ENCODE results near the gene SELENOH. TPM values are rescaled to one million over a fixed set of nuclear protein-coding genes. Genes with fewer than 3 reads are reported as not detected.

Gene SELENOH
- total RNA-seq, 2 donors from 2014 or later: 147 to 162 TPM

DNA sequence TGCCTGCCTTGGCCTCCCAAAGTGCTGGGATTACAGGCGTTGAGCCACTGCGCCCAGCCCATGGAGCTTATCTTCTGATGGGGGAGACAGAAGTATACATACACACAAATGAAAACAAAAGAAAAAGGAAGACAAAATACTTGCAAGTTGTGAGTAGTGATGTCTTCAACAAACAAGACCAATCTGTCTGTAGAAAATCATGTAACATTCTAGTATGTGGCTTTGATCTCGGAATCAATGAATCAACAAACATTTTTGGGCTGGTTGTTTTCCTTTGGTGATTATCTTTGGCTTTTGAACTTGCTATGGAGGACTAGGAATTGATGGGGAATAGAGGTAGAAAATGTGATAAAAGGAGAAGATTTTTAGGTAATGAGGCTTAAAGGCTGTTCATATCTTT lies 16.9 kb downstream of the SELENOH start:
- ATAC-seq (replicated peaks in 1 of 2): no peak
- no peak for DNase-seq
- peaks cover 40% of the 10 kb centered on the region for H3K4me1 Mint-ChIP-seq (ENCODE audit: low read depth)
- H3K4me3 Mint-ChIP-seq: no peak overlapping the region
- H3K27ac Mint-ChIP-seq: no peak overlapping the region
- H3K9me3 Mint-ChIP-seq: no peaks in the 10 kb centered on the region
- H3K27me3 Mint-ChIP-seq (ENCODE audit: low read depth): no peaks in the 10 kb centered on the region
- H3K36me3 Mint-ChIP-seq (ENCODE audit: insufficient read depth in 2 of 2): no peaks in the 10 kb centered on the region

DNA sequence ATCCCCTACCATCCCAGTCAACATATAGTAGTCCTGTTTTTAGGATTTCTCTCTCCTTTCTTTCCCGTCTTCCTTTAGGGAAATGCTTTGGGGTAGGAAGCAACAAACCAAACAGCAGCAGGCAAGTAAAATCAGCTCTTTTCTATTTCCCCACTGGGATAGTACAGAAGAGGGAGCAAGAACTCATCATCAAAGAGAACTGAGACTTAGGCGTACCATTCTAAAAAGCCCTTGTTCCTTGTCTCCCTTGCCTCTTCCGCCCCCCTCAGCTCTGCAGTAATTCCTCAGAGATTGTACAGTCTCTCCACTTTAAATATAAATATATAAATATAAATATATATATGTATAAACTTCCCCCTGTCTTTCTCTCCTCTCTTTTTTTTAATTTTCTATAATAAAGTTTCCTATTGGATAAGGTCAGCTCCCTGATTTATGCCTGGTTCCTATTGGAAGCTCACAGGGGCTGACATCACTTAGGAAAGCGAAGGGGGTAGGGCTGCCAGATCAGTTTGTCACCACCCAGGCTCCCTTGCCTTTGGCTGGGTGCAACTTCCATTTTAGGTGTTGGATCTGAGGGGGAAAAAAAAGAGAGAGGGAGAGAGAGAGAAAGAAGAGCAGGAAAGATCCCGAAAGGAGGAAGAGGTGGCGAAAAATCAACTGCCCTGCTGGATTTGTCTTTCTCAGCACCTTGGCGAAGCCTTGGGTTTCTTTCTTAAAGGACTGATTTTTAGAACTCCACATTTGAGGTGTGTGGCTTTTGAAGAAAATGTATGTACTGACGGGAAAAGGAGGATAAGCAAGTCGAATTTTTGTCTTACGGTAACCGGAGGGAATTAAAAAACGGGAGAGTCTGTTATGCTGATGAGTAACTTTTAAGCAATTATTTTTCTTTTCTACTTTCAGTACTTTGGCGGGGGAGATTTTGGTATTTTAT lies 20.3 kb downstream of the SELENOH start, which contains the start of gene CTNND1:
Gene CTNND1, plus strand, starts transcription at position 502 of the 934 bp plus-strand sequence. CDS start 29,677 bp downstream, outside the sequence.
- peak within 1 kb of the TSS; percentile 2 for H3K27ac Mint-ChIP-seq
- no peaks in the 10 kb centered on the region for H3K27me3 Mint-ChIP-seq (ENCODE audit: low read depth)
- ATAC-seq (replicated peaks in 1 of 2) (no peak), DNase-seq (no peak)
- peaks cover 48% of the 10 kb centered on the region for H3K4me1 Mint-ChIP-seq (ENCODE audit: low read depth)
- H3K36me3 Mint-ChIP-seq (ENCODE audit: insufficient read depth in 2 of 2): no peaks in the 10 kb centered on the region
- peak within 1 kb of the TSS; percentile 49 to 81 for H3K4me3 Mint-ChIP-seq
- no peaks in the 10 kb centered on the region for H3K9me3 Mint-ChIP-seq

DNA sequence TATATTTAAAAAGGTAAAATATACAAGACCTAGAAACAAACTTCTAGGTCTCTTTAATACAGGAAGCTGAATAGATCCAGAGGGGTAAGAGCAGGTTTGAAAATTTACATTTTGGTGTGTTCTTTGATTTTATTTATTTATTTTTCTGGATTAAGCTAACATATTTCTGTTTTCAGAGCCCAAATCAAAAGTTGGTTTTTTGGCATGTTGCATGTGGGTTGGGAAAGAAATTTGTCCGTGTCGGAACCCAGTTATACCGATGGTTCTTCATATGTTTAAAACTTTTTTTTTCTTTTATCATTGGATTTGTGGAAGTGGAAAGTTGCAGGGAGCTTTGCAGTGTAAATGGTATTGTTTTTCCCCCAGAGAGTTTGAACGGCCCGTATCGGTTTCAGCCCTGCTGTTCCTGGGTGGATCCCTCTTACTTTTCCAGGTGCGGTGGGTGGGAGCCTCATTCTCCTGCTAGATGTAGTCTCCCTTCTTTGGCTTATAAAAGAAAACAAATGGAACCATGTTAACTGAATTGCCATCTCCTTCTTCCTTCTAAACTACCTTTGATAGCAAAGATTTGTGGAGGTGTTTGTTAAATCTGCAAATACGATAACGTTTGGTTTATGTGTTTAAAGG lies 21.1 kb downstream of the SELENOH start:
- no peaks in the 10 kb centered on the region for H3K9me3 Mint-ChIP-seq
- H3K27me3 Mint-ChIP-seq (ENCODE audit: low read depth): no peaks in the 10 kb centered on the region
- DNase-seq (no peak), ATAC-seq (replicated peaks in 1 of 2) (no peak)
- H3K36me3 Mint-ChIP-seq (ENCODE audit: insufficient read depth in 2 of 2): no peaks in the 10 kb centered on the region
- H3K4me1 Mint-ChIP-seq (ENCODE audit: low read depth): peaks cover 48% of the 10 kb centered on the region
- peak overlapping the region; percentile 30 to 81 for H3K4me3 Mint-ChIP-seq
- H3K27ac Mint-ChIP-seq: peak overlapping the region; percentile 2

DNA sequence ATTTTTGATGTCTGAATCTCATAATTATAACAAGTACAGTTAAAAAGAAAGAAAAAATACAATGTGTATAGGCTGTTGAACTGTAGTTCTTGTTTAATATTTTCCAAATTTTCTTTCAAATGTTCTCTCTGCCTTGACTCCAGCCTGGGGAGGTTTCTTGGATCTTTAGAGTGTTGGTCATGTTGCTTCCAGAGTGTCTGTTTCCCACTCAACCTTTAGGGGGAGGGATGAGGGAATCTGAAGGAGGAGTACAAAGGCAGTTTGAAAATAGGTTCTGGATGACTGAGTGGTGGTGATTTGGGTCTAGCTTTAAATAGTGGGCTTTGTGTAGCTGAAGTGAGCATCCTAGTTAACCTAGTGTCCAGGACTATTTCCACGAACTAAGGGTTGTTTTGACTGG lies 22.3 kb downstream of the SELENOH start:
- Mint-ChIP-seq H3K27ac (no peak overlapping the region), H3K4me1 (ENCODE audit: low read depth) (peaks cover 42% of the 10 kb centered on the region), H3K4me3 (no peak overlapping the region), H3K36me3 (ENCODE audit: insufficient read depth in 2 of 2) (no peaks in the 10 kb centered on the region), H3K9me3 (no peaks in the 10 kb centered on the region), H3K27me3 (ENCODE audit: low read depth) (no peaks in the 10 kb centered on the region)
- DNase-seq: no peak
- no peak for ATAC-seq (replicated peaks in 1 of 2)

DNA sequence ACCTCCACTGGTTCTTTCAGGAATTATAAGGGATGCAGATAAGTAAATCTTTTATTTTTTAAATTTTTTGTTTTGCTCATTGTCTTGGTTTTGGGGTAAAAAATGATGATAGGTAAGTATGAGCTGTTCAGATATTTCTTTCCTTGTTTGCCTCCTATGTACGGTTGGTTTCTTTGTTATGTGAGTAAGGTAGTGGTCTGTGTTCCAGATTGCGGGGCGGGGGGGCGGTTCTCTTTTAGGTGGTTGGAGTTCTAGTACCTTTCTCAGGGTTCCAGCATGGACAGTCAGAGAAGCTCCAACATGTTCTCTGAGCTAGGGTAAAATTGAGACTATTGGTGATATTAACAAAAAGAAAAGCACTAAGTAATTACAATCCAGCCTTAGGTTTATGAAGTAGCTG lies 22.7 kb downstream of the SELENOH start:
- Mint-ChIP-seq H3K4me1 (ENCODE audit: low read depth) (peaks cover 39% of the 10 kb centered on the region), H3K9me3 (no peaks in the 10 kb centered on the region), H3K27ac (no peak overlapping the region), H3K4me3 (no peak overlapping the region), H3K27me3 (ENCODE audit: low read depth) (no peaks in the 10 kb centered on the region), H3K36me3 (ENCODE audit: insufficient read depth in 2 of 2) (no peaks in the 10 kb centered on the region)
- DNase-seq (no peak), ATAC-seq (replicated peaks in 1 of 2) (no peak)

DNA sequence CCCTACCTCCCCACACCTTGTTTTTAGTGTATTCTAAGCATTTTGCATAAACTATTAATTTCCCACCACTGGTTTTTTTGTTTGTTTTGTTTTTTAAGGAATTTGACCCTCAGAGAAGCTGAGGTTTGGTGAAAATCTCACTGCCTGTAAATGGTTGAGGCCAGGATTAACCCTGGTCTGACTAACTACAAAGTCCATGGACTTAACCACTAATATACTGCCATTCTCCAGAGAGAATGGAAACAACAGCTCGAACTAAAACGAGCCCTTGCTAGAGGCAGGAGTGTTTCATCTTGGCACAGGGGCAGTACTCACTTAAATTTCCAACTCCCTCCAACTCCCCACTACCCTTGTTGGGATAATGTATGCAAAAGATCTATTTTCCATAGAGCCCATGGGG lies 23.3 kb downstream of the SELENOH start:
- DNase-seq (no peak), ATAC-seq (replicated peaks in 1 of 2) (no peak)
- Mint-ChIP-seq H3K27me3 (ENCODE audit: low read depth) (no peaks in the 10 kb centered on the region), H3K27ac (no peak overlapping the region), H3K36me3 (ENCODE audit: insufficient read depth in 2 of 2) (peaks cover 0 to 2% of the 10 kb centered on the region in 2 donors), H3K9me3 (no peaks in the 10 kb centered on the region), H3K4me1 (ENCODE audit: low read depth) (peaks cover 34% of the 10 kb centered on the region), H3K4me3 (no peak overlapping the region)

DNA sequence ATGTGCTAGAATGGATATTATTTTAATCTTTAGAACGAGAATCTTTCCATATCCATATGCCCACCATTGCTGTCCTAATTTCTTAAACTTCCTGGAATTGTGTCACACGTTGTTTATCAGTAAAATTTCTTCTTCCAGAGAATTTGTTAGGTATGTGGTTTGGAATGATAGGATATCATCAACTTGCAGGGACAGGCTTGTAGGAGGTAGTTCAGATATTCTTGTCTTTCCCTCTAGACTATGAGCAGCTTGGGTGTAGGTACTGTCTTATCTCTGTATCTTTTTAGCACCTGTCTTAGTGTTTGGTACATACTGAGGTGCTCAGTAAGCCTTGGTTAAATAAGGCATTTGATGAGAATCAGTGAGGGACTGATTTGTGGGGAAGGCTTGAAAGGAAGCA lies 23.7 kb downstream of the SELENOH start:
- H3K27me3 Mint-ChIP-seq (ENCODE audit: low read depth): no peaks in the 10 kb centered on the region
- peaks cover 30% of the 10 kb centered on the region for H3K4me1 Mint-ChIP-seq (ENCODE audit: low read depth)
- no peaks in the 10 kb centered on the region for H3K9me3 Mint-ChIP-seq
- ATAC-seq (replicated peaks in 1 of 2) (no peak), DNase-seq (no peak)
- no peak overlapping the region for H3K4me3 Mint-ChIP-seq
- H3K36me3 Mint-ChIP-seq (ENCODE audit: insufficient read depth in 2 of 2): peaks cover 0 to 2% of the 10 kb centered on the region in 2 donors
- no peak overlapping the region for H3K27ac Mint-ChIP-seq

DNA sequence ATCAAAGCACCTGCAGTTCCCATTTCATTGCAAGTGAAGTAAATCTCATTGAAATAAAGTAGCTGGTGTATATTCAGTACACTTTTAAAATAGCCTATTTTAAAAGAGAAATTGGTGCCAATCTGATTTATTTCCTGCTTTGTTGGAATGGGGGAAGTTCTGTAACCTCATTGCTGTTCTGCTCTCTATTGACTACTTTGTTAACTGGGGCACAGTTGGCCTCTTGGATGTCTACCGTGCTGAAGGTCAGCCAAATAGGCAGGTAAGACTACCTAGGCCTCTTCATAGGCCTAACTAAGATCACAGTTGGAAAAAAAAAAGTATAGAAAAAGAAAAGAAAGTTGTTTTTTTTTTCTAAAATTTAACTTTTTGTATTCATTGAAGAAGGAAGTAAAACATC lies 29.5 kb downstream of the SELENOH start:
- Mint-ChIP-seq H3K4me1 (ENCODE audit: low read depth) (no peaks in the 10 kb centered on the region), H3K9me3 (no peaks in the 10 kb centered on the region), H3K27ac (no peak overlapping the region), H3K27me3 (ENCODE audit: low read depth) (no peaks in the 10 kb centered on the region), H3K4me3 (no peak overlapping the region), H3K36me3 (ENCODE audit: insufficient read depth in 2 of 2) (peaks cover 0 to 2% of the 10 kb centered on the region in 2 donors)
- ATAC-seq (replicated peaks in 1 of 2) (no peak), DNase-seq (no peak)

DNA sequence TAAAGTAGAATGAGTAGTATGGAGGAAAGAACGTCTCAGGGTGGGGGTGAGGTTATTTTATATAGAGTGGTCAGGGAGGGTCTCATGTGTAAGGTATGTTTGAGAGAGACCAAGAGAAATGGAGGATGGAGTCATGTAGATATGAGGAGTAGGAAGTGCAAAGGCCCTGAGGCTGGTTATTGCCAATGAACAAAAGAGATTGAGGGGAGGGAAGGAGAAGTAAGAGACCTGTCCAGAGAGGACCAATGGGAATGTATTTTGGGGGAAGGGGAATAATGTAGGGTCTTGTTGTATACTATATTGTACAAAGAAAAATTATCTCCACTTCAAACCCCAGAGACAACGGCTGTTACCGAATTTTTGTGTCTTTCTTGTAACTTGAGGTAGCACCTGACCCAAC lies 30.1 kb downstream of the SELENOH start:
- Mint-ChIP-seq H3K4me1 (ENCODE audit: low read depth) (no peaks in the 10 kb centered on the region), H3K4me3 (no peak overlapping the region), H3K27me3 (ENCODE audit: low read depth) (no peaks in the 10 kb centered on the region), H3K27ac (no peak overlapping the region), H3K9me3 (no peaks in the 10 kb centered on the region), H3K36me3 (ENCODE audit: insufficient read depth in 2 of 2) (peaks cover 0 to 2% of the 10 kb centered on the region in 2 donors)
- ATAC-seq (replicated peaks in 1 of 2): no peak
- DNase-seq: no peak

DNA sequence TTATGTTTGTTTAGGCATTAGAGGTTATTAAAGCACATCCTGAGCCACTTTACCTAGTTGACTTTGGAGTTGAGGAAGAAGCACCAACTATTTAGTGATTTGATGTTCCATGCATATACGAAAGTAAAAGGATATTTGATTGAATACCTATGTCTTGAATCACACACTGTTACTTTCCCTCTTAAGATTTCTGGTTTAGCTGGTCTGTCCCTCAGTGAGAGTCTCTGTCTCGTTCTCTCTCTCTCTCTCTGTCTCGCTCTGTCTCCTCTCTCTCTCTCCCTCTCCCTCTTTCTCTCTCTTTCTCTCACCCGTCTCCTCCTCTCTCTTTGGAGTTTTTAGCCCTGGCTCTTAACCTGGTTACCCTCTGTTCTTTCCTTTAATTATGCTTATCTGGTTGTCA lies 31.3 kb downstream of the SELENOH start:
- peak overlapping the region; percentile 26 for H3K27ac Mint-ChIP-seq
- peaks cover 0 to 2% of the 10 kb centered on the region in 2 donors for H3K36me3 Mint-ChIP-seq (ENCODE audit: insufficient read depth in 2 of 2)
- H3K9me3 Mint-ChIP-seq: no peaks in the 10 kb centered on the region
- no peak for ATAC-seq (replicated peaks in 1 of 2)
- H3K4me3 Mint-ChIP-seq: no peak overlapping the region
- H3K27me3 Mint-ChIP-seq (ENCODE audit: low read depth): no peaks in the 10 kb centered on the region
- H3K4me1 Mint-ChIP-seq (ENCODE audit: low read depth): no peaks in the 10 kb centered on the region
- DNase-seq: no peak

DNA sequence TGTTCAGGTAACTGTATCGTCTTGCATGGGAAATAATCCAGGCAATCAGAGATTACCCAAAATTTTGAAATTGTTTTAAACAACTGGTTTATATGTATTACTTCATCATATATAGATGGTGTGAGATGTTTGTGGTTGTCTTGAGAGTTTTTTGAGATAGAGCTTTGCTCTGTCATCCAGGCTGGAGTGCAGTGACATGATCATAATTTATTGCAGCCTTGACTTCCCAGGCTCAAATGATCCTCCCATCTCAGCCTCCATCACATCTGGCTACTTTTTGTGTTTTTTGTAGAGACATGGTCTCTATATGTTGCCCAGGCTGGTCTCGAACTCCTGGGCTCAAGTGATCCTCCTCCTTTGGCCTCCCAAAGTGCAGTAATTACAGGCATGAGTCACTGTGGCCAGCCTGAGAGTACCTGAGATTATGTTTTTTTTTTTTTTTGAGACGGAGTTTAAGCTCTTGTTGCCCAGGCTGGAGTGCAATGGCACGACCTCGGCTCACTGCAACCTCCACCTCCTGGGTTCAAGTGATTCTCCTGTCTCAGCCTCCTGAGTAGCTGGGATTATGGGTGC lies 31.8 kb downstream of the SELENOH start:
- no peak overlapping the region for H3K4me3 Mint-ChIP-seq
- H3K27me3 Mint-ChIP-seq (ENCODE audit: low read depth): no peaks in the 10 kb centered on the region
- no peaks in the 10 kb centered on the region for H3K4me1 Mint-ChIP-seq (ENCODE audit: low read depth)
- H3K36me3 Mint-ChIP-seq (ENCODE audit: insufficient read depth in 2 of 2): peaks cover 0 to 2% of the 10 kb centered on the region in 2 donors
- DNase-seq (no peak), ATAC-seq (replicated peaks in 1 of 2) (peak in 1 of 2 donors; percentile 25)
- no peaks in the 10 kb centered on the region for H3K9me3 Mint-ChIP-seq
- H3K27ac Mint-ChIP-seq: no peak overlapping the region

DNA sequence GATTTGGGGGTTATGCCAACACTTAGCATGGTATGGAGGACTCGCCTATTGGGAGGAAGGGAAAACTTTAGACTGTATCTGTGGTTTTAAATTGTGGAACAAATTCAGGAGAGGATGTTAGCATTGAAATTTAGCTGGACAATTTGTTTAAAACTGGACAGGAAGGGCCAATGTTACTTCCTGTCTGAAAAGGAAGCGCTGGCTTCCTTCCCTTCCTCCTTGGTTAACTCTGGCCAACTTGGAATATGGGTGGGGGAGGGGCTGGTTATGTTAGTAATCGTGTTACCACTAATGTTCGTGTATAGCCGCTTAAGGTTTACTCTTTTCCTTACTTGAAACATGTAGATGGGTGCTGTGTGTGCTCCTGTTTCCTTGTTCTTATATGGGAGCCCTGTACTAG lies 34.2 kb downstream of the SELENOH start:
- no peaks in the 10 kb centered on the region for H3K27me3 Mint-ChIP-seq (ENCODE audit: low read depth)
- no peak for ATAC-seq (replicated peaks in 1 of 2)
- H3K9me3 Mint-ChIP-seq: no peaks in the 10 kb centered on the region
- H3K27ac Mint-ChIP-seq: no peak overlapping the region
- no peak for DNase-seq
- no peak overlapping the region for H3K4me3 Mint-ChIP-seq
- H3K36me3 Mint-ChIP-seq (ENCODE audit: insufficient read depth in 2 of 2): no peaks in the 10 kb centered on the region
- H3K4me1 Mint-ChIP-seq (ENCODE audit: low read depth): peaks cover 20% of the 10 kb centered on the region

DNA sequence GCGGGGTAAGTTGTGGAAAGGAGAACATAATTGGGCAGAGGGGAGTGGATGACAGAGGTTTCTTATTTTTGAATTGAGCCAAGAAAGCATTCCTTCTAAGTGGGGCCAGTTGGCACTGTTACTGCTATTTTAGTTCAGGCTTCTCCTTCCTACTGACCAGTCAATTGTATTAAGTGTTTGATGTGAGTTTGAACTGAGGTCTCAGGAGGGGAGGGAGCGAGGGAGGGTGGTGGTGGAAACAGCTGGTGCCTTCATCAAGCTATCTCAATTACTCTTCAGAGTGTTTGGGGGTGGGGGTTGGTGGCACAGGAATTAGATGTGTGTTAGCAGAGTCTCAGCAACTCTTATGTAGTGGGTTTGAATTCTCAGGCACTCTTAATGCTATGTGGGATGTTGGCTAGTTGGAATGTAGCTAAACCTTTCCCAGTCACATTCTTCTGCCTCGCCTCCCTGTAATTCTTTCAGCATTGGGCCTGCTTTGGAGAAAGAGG lies 34.8 kb downstream of the SELENOH start:
- Mint-ChIP-seq H3K36me3 (ENCODE audit: insufficient read depth in 2 of 2) (no peaks in the 10 kb centered on the region), H3K4me1 (ENCODE audit: low read depth) (peaks cover 22% of the 10 kb centered on the region), H3K4me3 (no peak overlapping the region), H3K27ac (no peak overlapping the region), H3K27me3 (ENCODE audit: low read depth) (no peaks in the 10 kb centered on the region), H3K9me3 (no peaks in the 10 kb centered on the region)
- DNase-seq: no peak
- no peak for ATAC-seq (replicated peaks in 1 of 2)

Measured in activated T-cell treated with anti-CD3 and anti-CD28 coated beads, Interleukin-2, amount 50 U/mL, for 72 hours (primary cell).